K562 (cell line): ENCODE results near the gene XCL1. TPM values are rescaled to one million over a fixed set of nuclear protein-coding genes. Genes with fewer than 3 reads are reported as not detected.

Source experiments
- CBFB ChIP-seq: sonication (generic); formaldehyde crosslinking; IDR thresholded peaks from 2 replicates; pipeline ENCODE4 v1.4.0; 2020; ENCODE audit warnings: mild to moderate bottlenecking, missing genetic modification reagents
- FOXA1 ChIP-seq: fragments of 450-650 bp; IDR thresholded peaks from 2 replicates; pipeline ENCODE4 v1.6.1; 2016; ENCODE audit warnings: mild to moderate bottlenecking, borderline replicate concordance
- MAFG ChIP-seq: fragments of 450-650 bp; conservative IDR thresholded peaks from 2 replicates; pipeline ENCODE4 v1.6.1; 2016; ENCODE audit warnings: missing genetic modification characterization, missing compliant biosample characterization
- PRMT5 ChIP-seq: sonication (generic); formaldehyde crosslinking; IDR thresholded peaks from 2 replicates; pipeline ENCODE4 v1.5.0; 2020; ENCODE audit warnings: missing genetic modification reagents
- PURB ChIP-seq: sonication (generic); formaldehyde crosslinking; IDR thresholded peaks from 2 replicates; pipeline ENCODE4 v1.9.0; 2021; ENCODE audit warnings: low read depth, mild to moderate bottlenecking, missing genetic modification reagents
- TAF7 ChIP-seq: fragments of 450-650 bp; IDR thresholded peaks from 2 replicates; pipeline ENCODE4 v1.6.1; 2016; ENCODE audit warnings: missing genetic modification characterization, missing compliant biosample characterization
- polyA plus RNA-seq, 8 experiments: library from polyadenylated mRNA; depleted of rRNA in 4 of 8; stranded (reverse) in 5 of 8; unstranded in 3 of 8; fragments of >200 nt; fragmentation: Nextera tagmentation in 2 of 8; fragmentation: Illumina TruSeq in 1 of 8; extraction: Ambion mirVana in 2 of 8; extraction: Trizol in 1 of 8; gene quantifications; 2 replicates each; pipeline versions ENCODE4 v1.2.1 to v1.2.3, GENCODE V29; 2011 to 2014; ENCODE audit warnings: inconsistent platforms in 1 of 8, missing spikeins in 1 of 8
- total RNA-seq, 7 experiments: library from RNA; depleted of rRNA in 6 of 7; stranded (reverse); fragments of >200 nt in 6 of 7; fragmentation: Illumina TruSeq in 2 of 7; extraction: Trizol in 2 of 7; gene quantifications; 2 replicates each; pipeline versions ENCODE4 v1.2.1 to v1.2.3, GENCODE V29; 2011 to 2021; ENCODE audit warnings: low replicate concordance in 1 of 7
- TF ChIP-seq, protein P1 (sequence below), 2 experiments: fragments of 200-800 bp in 1 of 2; sonication (Bioruptor generic) in 1 of 2; sonication (generic) in 1 of 2; formaldehyde crosslinking in 1 of 2; IDR thresholded peaks in 1 of 2; conservative IDR thresholded peaks in 1 of 2; 2 replicates each; pipeline versions ENCODE4 v1.5.0 to v1.6.1; 2016 to 2020; ENCODE audit warnings: missing compliant biosample characterization in 1 of 2, missing genetic modification characterization in 1 of 2, missing genetic modification reagents in 1 of 2
- TF ChIP-seq, protein P2 (sequence below), 2 experiments: fragments of 450-650 bp in 1 of 2; sonication (generic) in 1 of 2; formaldehyde crosslinking in 1 of 2; IDR thresholded peaks in 1 of 2; conservative IDR thresholded peaks in 1 of 2; 2 replicates each; pipeline versions ENCODE4 v1.6.1 to v1.8.1; 2016 to 2023; ENCODE audit warnings: mild to moderate bottlenecking in 2 of 2, moderate library complexity in 2 of 2, inconsistent platforms in 1 of 2, missing genetic modification reagents in 1 of 2
- TF ChIP-seq, protein P3 (sequence below), 2 experiments: fragments of 450-650 bp; formaldehyde crosslinking in 1 of 2; IDR thresholded peaks; 2 replicates each; pipeline versions ENCODE4 v1.4.0 to v1.6.1; 2014 to 2020; ENCODE audit warnings: mild to moderate bottlenecking in 2 of 2, borderline replicate concordance in 1 of 2, low read depth in 1 of 2
- TF ChIP-seq, protein P4 (sequence below): sonication (generic); formaldehyde crosslinking; IDR thresholded peaks from 2 replicates; pipeline ENCODE4 v1.8.0; 2022; ENCODE audit warnings: mild to moderate bottlenecking, missing genetic modification reagents
- TF ChIP-seq, protein P5 (sequence below): fragments of 450-650 bp; IDR thresholded peaks from 2 replicates; pipeline ENCODE4 v1.7.0; 2016; ENCODE audit warnings: borderline replicate concordance

Gene XCL1
- total and polyA plus RNA-seq, 9 of the 15 experiments (the other 6 are each of a cell fraction or from before 2014, with no cell fraction given): 0.06 to 0.09 (median 0.06) TPM; not detected in 6

DNA sequence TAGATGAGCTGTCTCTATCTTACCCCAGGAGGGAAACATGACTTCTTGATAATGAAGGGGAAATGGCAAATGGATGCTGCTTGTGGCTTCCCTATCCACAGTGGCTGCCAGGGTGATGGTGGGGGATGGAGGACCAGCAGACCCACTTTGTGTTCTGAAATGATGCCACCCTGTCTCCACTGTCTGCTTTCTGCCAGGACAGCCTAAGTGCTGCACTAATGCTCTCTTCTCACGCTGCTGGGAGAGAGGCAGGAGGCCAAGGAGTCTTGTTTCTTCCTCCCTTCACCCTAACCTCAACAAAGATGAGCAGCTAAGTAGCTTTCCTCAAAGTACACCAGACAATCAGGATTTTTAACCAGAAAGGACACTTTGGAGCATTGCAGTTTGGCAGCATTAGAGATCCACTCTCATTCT is 36.6 kb downstream of the XCL1 start (continued):
- TF ChIP-seq, protein P1, sequence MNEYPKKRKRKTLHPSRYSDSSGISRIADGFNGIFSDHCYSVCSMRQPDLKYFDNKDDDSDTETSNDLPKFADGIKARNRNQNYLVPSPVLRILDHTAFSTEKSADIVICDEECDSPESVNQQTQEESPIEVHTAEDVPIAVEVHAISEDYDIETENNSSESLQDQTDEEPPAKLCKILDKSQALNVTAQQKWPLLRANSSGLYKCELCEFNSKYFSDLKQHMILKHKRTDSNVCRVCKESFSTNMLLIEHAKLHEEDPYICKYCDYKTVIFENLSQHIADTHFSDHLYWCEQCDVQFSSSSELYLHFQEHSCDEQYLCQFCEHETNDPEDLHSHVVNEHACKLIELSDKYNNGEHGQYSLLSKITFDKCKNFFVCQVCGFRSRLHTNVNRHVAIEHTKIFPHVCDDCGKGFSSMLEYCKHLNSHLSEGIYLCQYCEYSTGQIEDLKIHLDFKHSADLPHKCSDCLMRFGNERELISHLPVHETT (CRISPR knock-in tag; conservative IDR thresholded peaks at IDR 0.05 in 1 of 2, IDR thresholded peaks at IDR 0.05 in 1 of 2): no peak
- TF ChIP-seq TAF7 (no peak), FOXA1 (no peak), PRMT5 (CRISPR knock-in tag) (no peak), PURB (CRISPR knock-in tag) (no peak), MAFG (tag) (no peak), CBFB (CRISPR knock-in tag) (no peak)
- TF ChIP-seq, protein P2, sequence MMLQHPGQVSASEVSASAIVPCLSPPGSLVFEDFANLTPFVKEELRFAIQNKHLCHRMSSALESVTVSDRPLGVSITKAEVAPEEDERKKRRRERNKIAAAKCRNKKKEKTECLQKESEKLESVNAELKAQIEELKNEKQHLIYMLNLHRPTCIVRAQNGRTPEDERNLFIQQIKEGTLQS (IDR thresholded peaks at IDR 0.05): no peak
- TF ChIP-seq, protein P2 (CRISPR knock-in tag; conservative IDR thresholded peaks at IDR 0.05): no peak
- TF ChIP-seq, protein P3, sequence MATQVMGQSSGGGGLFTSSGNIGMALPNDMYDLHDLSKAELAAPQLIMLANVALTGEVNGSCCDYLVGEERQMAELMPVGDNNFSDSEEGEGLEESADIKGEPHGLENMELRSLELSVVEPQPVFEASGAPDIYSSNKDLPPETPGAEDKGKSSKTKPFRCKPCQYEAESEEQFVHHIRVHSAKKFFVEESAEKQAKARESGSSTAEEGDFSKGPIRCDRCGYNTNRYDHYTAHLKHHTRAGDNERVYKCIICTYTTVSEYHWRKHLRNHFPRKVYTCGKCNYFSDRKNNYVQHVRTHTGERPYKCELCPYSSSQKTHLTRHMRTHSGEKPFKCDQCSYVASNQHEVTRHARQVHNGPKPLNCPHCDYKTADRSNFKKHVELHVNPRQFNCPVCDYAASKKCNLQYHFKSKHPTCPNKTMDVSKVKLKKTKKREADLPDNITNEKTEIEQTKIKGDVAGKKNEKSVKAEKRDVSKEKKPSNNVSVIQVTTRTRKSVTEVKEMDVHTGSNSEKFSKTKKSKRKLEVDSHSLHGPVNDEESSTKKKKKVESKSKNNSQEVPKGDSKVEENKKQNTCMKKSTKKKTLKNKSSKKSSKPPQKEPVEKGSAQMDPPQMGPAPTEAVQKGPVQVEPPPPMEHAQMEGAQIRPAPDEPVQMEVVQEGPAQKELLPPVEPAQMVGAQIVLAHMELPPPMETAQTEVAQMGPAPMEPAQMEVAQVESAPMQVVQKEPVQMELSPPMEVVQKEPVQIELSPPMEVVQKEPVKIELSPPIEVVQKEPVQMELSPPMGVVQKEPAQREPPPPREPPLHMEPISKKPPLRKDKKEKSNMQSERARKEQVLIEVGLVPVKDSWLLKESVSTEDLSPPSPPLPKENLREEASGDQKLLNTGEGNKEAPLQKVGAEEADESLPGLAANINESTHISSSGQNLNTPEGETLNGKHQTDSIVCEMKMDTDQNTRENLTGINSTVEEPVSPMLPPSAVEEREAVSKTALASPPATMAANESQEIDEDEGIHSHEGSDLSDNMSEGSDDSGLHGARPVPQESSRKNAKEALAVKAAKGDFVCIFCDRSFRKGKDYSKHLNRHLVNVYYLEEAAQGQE (IDR thresholded peaks at IDR 0.05; ENCODE audit: borderline replicate concordance): no peak
- TF ChIP-seq, protein P3 (CRISPR knock-in tag; IDR thresholded peaks at IDR 0.05; ENCODE audit: low read depth): no peak
- TF ChIP-seq, protein P4, sequence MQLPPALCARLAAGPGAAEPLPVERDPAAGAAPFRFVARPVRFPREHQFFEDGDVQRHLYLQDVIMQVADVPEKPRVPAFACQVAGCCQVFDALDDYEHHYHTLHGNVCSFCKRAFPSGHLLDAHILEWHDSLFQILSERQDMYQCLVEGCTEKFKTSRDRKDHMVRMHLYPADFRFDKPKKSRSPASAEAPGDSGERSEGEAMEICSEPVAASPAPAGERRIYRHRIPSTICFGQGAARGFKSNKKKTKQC (CRISPR knock-in tag): no peak
- TF ChIP-seq, protein P5, sequence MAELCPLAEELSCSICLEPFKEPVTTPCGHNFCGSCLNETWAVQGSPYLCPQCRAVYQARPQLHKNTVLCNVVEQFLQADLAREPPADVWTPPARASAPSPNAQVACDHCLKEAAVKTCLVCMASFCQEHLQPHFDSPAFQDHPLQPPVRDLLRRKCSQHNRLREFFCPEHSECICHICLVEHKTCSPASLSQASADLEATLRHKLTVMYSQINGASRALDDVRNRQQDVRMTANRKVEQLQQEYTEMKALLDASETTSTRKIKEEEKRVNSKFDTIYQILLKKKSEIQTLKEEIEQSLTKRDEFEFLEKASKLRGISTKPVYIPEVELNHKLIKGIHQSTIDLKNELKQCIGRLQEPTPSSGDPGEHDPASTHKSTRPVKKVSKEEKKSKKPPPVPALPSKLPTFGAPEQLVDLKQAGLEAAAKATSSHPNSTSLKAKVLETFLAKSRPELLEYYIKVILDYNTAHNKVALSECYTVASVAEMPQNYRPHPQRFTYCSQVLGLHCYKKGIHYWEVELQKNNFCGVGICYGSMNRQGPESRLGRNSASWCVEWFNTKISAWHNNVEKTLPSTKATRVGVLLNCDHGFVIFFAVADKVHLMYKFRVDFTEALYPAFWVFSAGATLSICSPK: no peak
